Omental fat pad (tissue), 4 donors: ENCODE results near the gene TTC39A. TPM values are rescaled to one million over a fixed set of nuclear protein-coding genes. Genes with fewer than 3 reads are reported as not detected.

Experiments used
- ATAC-seq: fragments of 150-250 bp; one replicate; pipeline ENCODE4 v1.9.1; 2016; ENCODE audit warnings: mild to moderate bottlenecking, moderate library complexity; ENCODE audit not compliant: low FRiP score
- DNase-seq: peaks from one replicate; pipeline ENCODE4 v3.0.0-alpha.2; 2019; ENCODE audit warnings: low spot score
- total RNA-seq, 4 donors: library from RNA; depleted of rRNA; stranded (reverse); fragments of >200 nt; gene quantifications; one replicate each; pipeline ENCODE4 v1.1.0, GENCODE V29; 2016
- TF ChIP-seq, protein P1 (sequence below), 3 donors: fragments of 450-650 bp; IDR thresholded peaks; one replicate each; pipeline ENCODE4 v1.5.1; 2016 to 2017; ENCODE audit warnings: antibody characterized with exemption in 3 of 3, mild to moderate bottlenecking in 3 of 3, moderate library complexity in 2 of 3

TTC39A gene
- total RNA-seq, 4 donors from 2014 or later = 0.56 to 2.4 (median 1.7) TPM

GRCh38 chr1:51293898-51294515 is 36.4 kb downstream of the TTC39A start:
- TF ChIP-seq, protein P1, sequence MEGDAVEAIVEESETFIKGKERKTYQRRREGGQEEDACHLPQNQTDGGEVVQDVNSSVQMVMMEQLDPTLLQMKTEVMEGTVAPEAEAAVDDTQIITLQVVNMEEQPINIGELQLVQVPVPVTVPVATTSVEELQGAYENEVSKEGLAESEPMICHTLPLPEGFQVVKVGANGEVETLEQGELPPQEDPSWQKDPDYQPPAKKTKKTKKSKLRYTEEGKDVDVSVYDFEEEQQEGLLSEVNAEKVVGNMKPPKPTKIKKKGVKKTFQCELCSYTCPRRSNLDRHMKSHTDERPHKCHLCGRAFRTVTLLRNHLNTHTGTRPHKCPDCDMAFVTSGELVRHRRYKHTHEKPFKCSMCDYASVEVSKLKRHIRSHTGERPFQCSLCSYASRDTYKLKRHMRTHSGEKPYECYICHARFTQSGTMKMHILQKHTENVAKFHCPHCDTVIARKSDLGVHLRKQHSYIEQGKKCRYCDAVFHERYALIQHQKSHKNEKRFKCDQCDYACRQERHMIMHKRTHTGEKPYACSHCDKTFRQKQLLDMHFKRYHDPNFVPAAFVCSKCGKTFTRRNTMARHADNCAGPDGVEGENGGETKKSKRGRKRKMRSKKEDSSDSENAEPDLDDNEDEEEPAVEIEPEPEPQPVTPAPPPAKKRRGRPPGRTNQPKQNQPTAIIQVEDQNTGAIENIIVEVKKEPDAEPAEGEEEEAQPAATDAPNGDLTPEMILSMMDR (IDR thresholded peaks at IDR 0.05) = no peak
- no peak for ATAC-seq
- DNase-seq = no peak

DNA sequence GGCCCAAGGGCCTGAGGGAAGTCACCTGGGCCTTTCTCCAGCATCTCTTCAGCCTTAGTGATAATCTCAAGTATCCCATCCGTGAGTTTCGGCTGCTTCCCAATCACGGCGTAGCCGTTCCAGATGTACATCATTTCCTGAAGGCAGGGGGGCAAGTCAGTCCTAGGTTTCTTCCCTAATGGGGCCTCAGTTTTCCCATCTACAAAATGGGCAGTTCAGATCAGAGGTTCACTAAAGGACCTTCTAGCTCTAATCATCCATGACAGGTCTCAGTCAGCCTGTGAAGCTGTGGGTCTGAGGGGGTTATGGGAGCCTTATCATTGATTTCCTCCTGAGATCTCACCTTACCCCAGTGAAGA is 39.9 kb downstream of the TTC39A start:
- TF ChIP-seq, protein P1 (IDR thresholded peaks at IDR 0.05) = no peak
- no peak for ATAC-seq
- no peak for DNase-seq

DNA sequence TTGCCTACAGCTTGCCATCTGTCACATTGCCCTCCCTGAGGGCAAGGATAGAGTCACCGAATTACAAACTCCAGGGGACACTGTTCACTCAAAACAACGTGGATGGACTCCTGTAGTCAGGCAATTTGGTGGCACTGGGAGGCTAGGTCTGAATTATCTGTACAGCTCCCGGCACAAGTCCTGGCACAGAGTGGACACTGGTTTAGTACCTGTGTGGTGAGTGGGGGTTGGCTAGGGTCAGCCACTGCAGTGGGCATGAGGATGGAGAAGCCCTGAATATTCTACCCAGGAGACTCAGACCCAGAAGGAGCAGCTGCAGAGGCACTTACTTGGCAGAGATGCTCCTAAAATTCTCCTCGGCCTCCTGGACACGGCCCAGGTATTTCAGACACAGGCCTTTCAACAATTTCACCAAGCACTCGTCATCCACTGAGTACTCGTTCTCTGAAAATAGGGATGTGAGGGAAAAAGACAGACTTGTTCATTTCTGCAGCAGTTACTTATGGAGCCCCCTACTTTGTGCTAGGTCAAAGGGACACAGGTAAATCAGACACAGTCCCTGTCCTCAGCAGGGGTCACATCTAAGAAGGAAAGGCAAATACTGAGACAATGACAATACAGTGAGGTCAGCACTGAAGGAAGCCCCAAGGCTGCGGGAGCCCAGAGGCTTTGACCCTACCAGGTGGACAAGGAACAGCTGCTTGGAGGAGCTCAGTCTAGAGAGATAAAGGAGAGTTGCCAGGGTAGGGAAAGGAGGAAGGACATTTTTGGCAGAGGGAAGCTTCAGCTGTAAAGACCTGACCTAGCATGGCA is 40.5 kb downstream of the TTC39A start:
- TF ChIP-seq, protein P1 (IDR thresholded peaks at IDR 0.05) = no peak
- ATAC-seq (no peak), DNase-seq (no peak)

- DNase-seq = no peak
- TF ChIP-seq, protein P1 (IDR thresholded peaks at IDR 0.05) = no peak
- ATAC-seq = no peak
Measured at GRCh38 chr1:51288578-51288977, 41.8 kb downstream of the TTC39A start.

- no peak for ATAC-seq
- TF ChIP-seq, protein P1 (IDR thresholded peaks at IDR 0.05) = no peak
- no peak for DNase-seq
Measured at GRCh38 chr1:51287966-51288365, 42.4 kb downstream of the TTC39A start.

GRCh38 chr1:51285055-51285454 is 45.3 kb downstream of the TTC39A start:
- DNase-seq (no peak), ATAC-seq (no peak)
- TF ChIP-seq, protein P1 (IDR thresholded peaks at IDR 0.05) = no peak

DNA sequence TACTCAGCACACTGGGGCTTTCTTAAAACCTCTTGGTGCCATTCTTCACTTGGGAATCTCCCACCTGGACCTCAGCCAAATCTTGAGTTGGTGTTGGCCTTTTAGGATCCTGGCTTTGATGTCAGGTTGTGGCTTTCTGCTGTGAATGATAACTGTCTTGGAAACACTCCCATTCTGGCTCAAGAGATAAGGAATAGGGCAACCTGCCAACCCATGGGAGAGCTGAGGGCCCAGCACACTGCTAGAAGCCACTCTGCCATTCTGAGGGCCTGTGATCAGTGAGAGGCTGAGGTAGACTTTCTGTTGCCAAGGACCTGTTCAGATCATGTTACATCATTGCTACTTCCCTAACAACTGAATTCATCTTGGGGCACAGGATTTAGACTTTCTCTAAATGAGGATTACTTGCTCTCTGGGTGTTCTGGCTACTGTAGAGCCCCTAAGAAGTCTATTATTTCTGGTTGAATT is 45.8 kb downstream of the TTC39A start:
- no peak for DNase-seq
- ATAC-seq = no peak
- TF ChIP-seq, protein P1 (IDR thresholded peaks at IDR 0.05) = no peak
